HG02938 (cell line): ENCODE data around the gene BCHE.
"Not testable (repeated sequence)": the region's sequence is repeated elsewhere in the genome, so short reads cannot be mapped to it uniquely, and the experiment has no call there.

Experiments used
- ATAC-seq: cut with Tn5 transposase; IDR thresholded peaks from one replicate; pipeline ENCODE4 v1.9.1; 2021; ENCODE audit warnings: mild to moderate bottlenecking, moderate library complexity; ENCODE audit not compliant: unreplicated experiment

Gene BCHE

DNA sequence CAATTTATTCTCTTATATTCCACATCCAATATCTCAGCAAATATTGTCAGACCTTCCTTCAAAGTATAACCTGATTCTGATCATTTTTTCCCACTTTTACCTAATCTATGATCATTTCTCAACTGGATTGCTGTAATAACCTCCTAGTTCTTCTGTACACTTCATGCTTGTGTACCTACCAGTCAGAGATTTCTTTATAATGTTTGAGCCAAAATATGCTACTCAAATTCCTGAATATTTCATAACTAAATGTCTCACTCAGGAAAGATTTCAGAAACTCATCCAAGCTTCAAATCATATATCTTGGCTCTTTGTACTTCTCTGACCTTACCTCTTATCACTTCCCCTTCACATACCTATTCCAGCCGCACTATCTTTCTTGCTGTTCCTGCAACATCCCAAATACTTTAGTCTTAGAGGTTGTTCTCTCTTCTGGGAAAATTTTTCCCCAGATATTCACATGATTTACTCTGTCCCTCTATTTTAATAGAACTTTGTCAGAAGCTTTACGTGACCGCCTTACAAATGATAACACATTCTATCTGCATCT, 20.0 kb downstream of the BCHE start:
- no peak for ATAC-seq

- no peak for ATAC-seq
These were observed 21.0 kb downstream of the BCHE start for GRCh38 chr3:165816209-165816608.

GRCh38 chr3:165815682-165816081, 21.5 kb downstream of the BCHE start:
- ATAC-seq = no peak

DNA sequence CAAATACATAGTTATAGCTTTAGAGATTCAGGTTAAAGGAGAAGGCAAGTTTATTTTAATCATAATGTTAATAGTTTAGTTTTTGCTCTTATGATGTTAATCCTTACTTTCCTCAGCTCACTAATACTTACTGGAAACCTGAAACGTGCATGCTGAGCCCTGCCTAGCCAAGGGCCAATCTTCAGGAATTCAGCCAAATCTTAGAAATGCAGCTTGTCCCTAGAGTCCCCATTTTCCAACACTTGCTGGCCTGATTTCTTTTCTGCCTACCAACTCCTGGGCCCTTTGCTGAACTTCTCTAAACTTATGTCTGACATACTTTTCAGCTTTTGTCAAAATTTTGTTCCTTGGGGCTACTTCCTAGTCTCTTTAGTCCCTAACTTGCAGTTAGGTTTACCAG, 22.8 kb downstream of the BCHE start:
- no peak for ATAC-seq

GRCh38 chr3:165807937-165808336, 29.3 kb downstream of the BCHE start:
- not testable (repeated sequence) for ATAC-seq

- peak; percentile 76 for ATAC-seq
These were observed 31.2 kb downstream of the BCHE start for GRCh38 chr3:165805946-165806561.

GRCh38 chr3:165803471-165803870, 33.8 kb downstream of the BCHE start:
- ATAC-seq = no peak

GRCh38 chr3:165800970-165801369, 36.3 kb downstream of the BCHE start:
- ATAC-seq = no peak

DNA sequence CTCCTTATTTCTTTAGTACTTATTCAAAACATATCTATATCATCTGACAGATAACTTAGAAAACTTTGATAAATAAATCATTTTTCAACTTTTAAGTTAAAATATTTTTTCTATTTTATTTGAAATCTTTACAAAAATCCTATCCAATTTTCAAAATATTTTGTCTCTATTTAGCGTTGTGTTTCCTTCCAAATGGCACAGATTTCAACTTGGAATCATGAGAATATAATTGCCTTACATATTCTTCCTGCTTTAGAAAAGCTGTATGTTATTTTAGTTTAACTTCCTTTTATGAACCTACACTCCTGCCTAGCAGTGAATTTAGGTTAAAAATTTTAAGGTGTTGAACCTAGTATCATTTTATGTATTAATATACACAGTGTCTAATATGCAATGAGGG, 38.2 kb downstream of the BCHE start:
- ATAC-seq = no peak

- ATAC-seq = no peak
These were observed 39.7 kb downstream of the BCHE start for GRCh38 chr3:165797551-165797950.

DNA sequence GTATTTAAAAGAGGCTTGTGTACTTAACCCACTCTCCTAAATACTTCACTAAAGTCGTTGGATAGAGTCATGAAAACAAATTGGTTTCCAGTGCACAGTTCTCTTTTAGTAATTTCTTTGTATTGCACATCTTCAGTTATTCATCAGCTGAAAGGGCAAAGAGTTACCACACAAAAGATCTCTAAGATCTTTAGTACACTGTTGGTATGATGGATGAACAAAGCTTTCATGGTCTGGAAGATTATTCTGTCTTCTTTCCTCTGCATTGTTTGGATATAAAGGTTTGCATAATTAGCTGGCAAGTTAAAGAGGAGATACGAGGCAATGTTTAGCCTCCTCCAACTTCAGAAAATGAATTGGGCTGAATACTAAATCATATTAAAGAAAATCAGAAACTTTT, 40.5 kb downstream of the BCHE start:
- ATAC-seq = no peak

- ATAC-seq = no peak
These were observed 48.7 kb downstream of the BCHE start for GRCh38 chr3:165788531-165788930.

GRCh38 chr3:165786013-165786412, 51.2 kb downstream of the BCHE start:
- no peak for ATAC-seq

- no peak for ATAC-seq
These were observed 52.9 kb downstream of the BCHE start for GRCh38 chr3:165784337-165784736.

GRCh38 chr3:165783383-165783782, 53.8 kb downstream of the BCHE start:
- ATAC-seq = no peak

GRCh38 chr3:165778891-165779290, 58.3 kb downstream of the BCHE start:
- no peak for ATAC-seq

DNA sequence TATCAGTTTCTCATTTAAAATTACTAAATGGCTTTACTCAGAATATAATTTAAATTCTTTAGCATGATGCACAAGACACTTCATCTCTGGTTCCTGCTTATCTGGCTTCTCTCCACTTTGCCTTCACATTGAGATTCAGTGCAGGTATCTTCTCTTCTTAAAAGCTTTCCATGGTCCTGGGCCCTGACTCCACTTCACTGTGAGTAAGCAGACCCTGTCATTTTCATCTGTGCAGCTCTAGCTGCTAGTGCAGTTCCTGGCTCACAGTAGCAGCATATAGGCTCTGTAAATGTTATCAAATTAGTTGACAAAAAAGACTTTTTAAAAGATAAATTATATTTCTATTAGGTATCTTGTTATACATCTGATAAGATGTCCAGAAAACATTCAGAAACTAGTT, 58.8 kb downstream of the BCHE start:
- no peak for ATAC-seq

- ATAC-seq = no peak
These were observed 61.4 kb downstream of the BCHE start for GRCh38 chr3:165775824-165776223.

- ATAC-seq = no peak
These were observed 66.4 kb downstream of the BCHE start for GRCh38 chr3:165770781-165771180.

DNA sequence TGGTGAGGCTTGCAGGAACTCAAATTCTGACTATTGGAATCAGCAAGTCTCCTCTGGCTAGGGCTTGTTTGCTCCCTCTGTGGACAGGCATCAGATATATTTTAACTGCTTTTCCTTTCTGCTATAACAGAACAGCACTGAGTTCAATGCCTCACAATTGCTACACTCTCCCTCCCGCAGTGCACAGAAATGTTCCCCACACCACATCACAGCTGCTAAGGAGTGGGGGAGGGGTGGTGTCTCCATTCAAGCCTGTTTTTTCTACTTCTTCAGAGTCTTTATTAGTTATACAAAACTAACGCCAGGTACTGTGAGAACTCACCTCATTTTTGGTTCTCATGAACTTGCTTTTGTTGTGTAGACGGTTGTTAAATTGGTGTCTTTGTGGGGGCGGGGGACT, 68.5 kb downstream of the BCHE start:
- no peak for ATAC-seq

GRCh38 chr3:165759041-165759440, 78.2 kb downstream of the BCHE start:
- no peak for ATAC-seq

GRCh38 chr3:165755571-165755970, 81.7 kb downstream of the BCHE start:
- no peak for ATAC-seq
